GM18951 (cell line): ENCODE results near the gene SNX1.

ENCODE experiments used
- POLR2A ChIP-seq: IDR thresholded peaks from 4 replicates; pipeline ENCODE4 v1.6.1; 2011; ENCODE audit warnings: mild to moderate bottlenecking; ENCODE audit not compliant: insufficient read length, insufficient read depth; ENCODE audit errors: extremely low read depth
- in situ Hi-C: fragments of 300-500 bp; cut with MboI; formaldehyde crosslinking; loops from one replicate; pipeline ENCODE4 v1.12.0; 2022; ENCODE audit warnings: low sequenced_read_pairs, mixed read lengths, inconsistent platforms; ENCODE audit not compliant: unreplicated experiment

The SNX1 gene

GRCh38 chr15:64149424-64149823 is 53.6 kb downstream of the SNX1 start:
- no peak for TF ChIP-seq POLR2A
- in situ Hi-C loops, result no loop called here

GRCh38 chr15:64149893-64150578 is 54.3 kb downstream of the SNX1 start:
- in situ Hi-C loops, result no loop called here
- no peak for TF ChIP-seq POLR2A

GRCh38 chr15:64151727-64152506 is 56.1 kb downstream of the SNX1 start, which contains the start of gene SNX22:
SNX22 (plus strand) TSS chr15:64151731; CDS start chr15:64151776, 45 bp downstream.
- in situ Hi-C loops, result no loop called here
- peak; percentile 86 for TF ChIP-seq POLR2A

GRCh38 chr15:64152507-64153387 is 57.0 kb downstream of the SNX1 start:
- in situ Hi-C loops, result no loop called here
- TF ChIP-seq POLR2A, result peak; percentile 47

- in situ Hi-C loops, result no loop called here
Measured at GRCh38 chr15:64153480-64154367, 57.9 kb downstream of the SNX1 start.

GRCh38 chr15:64155802-64156651 is 60.2 kb downstream of the SNX1 start:
- in situ Hi-C loops, result no loop called here
- TF ChIP-seq POLR2A, result peak; percentile 28

More at GRCh38 chr15:64153480-64154367, 57.9 kb downstream of the SNX1 start:
- peak; percentile 52 for TF ChIP-seq POLR2A

- in situ Hi-C loops, result no loop called here
- peak; percentile 3 for TF ChIP-seq POLR2A
Measured at GRCh38 chr15:64156652-64157331, 61.0 kb downstream of the SNX1 start.

GRCh38 chr15:64157599-64158125 is 61.9 kb downstream of the SNX1 start:
- no peak for TF ChIP-seq POLR2A
- in situ Hi-C loops, result no loop called here

- in situ Hi-C loops, result no loop called here
- peak; percentile 38 for TF ChIP-seq POLR2A
Measured at GRCh38 chr15:64158363-64159134, 62.8 kb downstream of the SNX1 start.
